Measurements from ENCODE around the gene PDE4D. TPM values are rescaled to one million over a fixed set of nuclear protein-coding genes. Genes with fewer than 3 reads are reported as not detected.

PDE4D gene
- total RNA-seq, 1 donor from 2014 or later, result 50.0 TPM

DNA sequence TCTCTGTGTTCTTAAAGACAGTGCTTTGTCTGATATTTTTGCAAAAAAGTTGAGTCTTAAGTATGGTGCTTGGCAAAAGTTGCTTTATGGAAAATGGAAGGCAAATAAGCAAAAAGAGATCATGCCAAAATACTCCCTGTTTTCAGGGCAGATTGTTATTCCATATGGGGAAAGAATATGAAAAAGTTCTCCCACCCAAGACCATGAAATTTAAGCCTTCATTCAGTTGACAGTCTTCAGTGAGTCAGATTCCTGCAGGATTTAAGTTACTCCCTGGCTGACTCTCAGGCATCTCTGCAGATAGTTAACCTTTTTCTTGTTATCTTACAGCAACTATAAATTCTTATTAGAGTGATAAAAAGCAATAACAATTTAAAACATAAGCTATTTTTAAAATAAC lies 601.6 kb downstream of the PDE4D start:
- Mint-ChIP-seq H3K4me1 (ENCODE audit: unreplicated experiment) (peaks cover 13% of the 10 kb centered on the region), H3K9me3 (peaks cover 7% of the 10 kb centered on the region), H3K36me3 (peaks cover 3% of the 10 kb centered on the region), H3K27ac (no peak overlapping the region), H3K4me3 (no peak overlapping the region), H3K27me3 (no peaks in the 10 kb centered on the region)
- TF ChIP-seq, protein P1, sequence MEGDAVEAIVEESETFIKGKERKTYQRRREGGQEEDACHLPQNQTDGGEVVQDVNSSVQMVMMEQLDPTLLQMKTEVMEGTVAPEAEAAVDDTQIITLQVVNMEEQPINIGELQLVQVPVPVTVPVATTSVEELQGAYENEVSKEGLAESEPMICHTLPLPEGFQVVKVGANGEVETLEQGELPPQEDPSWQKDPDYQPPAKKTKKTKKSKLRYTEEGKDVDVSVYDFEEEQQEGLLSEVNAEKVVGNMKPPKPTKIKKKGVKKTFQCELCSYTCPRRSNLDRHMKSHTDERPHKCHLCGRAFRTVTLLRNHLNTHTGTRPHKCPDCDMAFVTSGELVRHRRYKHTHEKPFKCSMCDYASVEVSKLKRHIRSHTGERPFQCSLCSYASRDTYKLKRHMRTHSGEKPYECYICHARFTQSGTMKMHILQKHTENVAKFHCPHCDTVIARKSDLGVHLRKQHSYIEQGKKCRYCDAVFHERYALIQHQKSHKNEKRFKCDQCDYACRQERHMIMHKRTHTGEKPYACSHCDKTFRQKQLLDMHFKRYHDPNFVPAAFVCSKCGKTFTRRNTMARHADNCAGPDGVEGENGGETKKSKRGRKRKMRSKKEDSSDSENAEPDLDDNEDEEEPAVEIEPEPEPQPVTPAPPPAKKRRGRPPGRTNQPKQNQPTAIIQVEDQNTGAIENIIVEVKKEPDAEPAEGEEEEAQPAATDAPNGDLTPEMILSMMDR (conservative IDR thresholded peaks at IDR 0.05), result no peak
- no peak for DNase-seq (ENCODE audit: extremely low spot score, unreplicated experiment)

DNA sequence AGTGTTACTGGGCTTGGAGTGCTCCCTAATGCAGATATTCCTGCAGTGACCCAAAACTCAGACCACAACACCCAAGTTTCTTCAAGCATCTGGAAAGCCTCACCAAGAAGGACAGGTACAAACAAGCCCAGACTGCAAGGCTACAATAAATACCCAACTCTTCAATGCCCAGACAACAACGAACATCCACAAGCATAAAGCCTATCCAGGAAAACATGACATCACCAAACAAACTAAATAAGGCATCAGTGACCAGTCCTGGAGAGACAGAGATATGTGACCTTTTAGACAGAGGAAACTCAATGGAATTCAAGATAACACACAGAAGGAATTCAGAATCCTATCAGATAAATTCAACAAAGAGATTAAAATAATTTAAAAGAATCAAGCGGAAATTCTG lies 605.6 kb downstream of the PDE4D start:
- peaks cover 4% of the 10 kb centered on the region for H3K4me1 Mint-ChIP-seq (ENCODE audit: unreplicated experiment)
- no peak overlapping the region for H3K27ac Mint-ChIP-seq
- H3K9me3 Mint-ChIP-seq, result peaks cover 7% of the 10 kb centered on the region
- DNase-seq (ENCODE audit: extremely low spot score, unreplicated experiment), result no peak
- no peaks in the 10 kb centered on the region for H3K27me3 Mint-ChIP-seq
- H3K4me3 Mint-ChIP-seq, result no peak overlapping the region
- H3K36me3 Mint-ChIP-seq, result no peaks in the 10 kb centered on the region
- TF ChIP-seq, protein P1 (conservative IDR thresholded peaks at IDR 0.05), result no peak

DNA sequence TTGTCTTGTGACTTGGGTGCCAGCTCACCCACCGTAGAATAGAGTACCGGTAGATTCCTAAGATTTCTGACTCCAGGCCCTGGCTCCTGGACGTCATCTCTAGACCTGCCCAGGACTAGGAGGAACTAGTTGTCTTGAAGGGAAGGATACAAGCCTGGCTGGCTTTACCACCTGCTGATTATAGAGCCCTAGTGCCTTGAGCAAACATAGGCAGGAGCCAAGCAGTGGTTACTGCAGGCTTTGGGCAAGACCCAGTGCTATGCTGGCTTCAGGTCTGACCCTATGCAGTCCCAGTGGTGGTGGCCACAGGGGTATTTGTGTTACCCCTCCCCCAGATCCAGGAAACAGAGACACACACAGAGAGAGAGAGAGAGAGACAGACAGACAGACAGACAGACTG lies 606.2 kb downstream of the PDE4D start:
- no peak overlapping the region for H3K4me3 Mint-ChIP-seq
- TF ChIP-seq, protein P1 (conservative IDR thresholded peaks at IDR 0.05), result no peak
- H3K27ac Mint-ChIP-seq, result no peak overlapping the region
- H3K9me3 Mint-ChIP-seq, result peaks cover 7% of the 10 kb centered on the region
- H3K27me3 Mint-ChIP-seq, result no peaks in the 10 kb centered on the region
- DNase-seq (ENCODE audit: extremely low spot score, unreplicated experiment), result no peak
- H3K36me3 Mint-ChIP-seq, result no peaks in the 10 kb centered on the region
- peaks cover 4% of the 10 kb centered on the region for H3K4me1 Mint-ChIP-seq (ENCODE audit: unreplicated experiment)

DNA sequence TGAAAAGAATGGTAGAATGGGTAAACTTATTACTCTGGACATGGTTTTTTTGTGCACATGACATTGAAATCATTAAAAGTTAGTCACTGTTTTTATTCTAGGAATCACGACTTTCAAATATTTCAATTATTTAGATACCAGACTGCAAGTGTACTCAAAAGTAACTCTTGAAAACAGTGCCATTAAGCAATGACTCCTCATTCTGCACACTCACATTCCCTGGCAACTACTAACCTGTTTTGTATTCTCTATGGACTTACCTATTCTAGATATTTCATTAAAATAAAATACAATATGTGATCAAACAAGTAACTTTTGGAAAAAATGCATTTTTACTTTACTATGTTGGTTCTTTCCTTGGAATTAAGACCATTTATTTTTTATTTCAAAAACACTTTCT lies 607.0 kb downstream of the PDE4D start:
- DNase-seq (ENCODE audit: extremely low spot score, unreplicated experiment), result no peak
- no peak overlapping the region for H3K27ac Mint-ChIP-seq
- peaks cover 3% of the 10 kb centered on the region for H3K36me3 Mint-ChIP-seq
- H3K4me1 Mint-ChIP-seq (ENCODE audit: unreplicated experiment), result peaks cover 4% of the 10 kb centered on the region
- TF ChIP-seq, protein P1 (conservative IDR thresholded peaks at IDR 0.05), result no peak
- peaks cover 7% of the 10 kb centered on the region for H3K9me3 Mint-ChIP-seq
- H3K27me3 Mint-ChIP-seq, result no peaks in the 10 kb centered on the region
- H3K4me3 Mint-ChIP-seq, result no peak overlapping the region

DNA sequence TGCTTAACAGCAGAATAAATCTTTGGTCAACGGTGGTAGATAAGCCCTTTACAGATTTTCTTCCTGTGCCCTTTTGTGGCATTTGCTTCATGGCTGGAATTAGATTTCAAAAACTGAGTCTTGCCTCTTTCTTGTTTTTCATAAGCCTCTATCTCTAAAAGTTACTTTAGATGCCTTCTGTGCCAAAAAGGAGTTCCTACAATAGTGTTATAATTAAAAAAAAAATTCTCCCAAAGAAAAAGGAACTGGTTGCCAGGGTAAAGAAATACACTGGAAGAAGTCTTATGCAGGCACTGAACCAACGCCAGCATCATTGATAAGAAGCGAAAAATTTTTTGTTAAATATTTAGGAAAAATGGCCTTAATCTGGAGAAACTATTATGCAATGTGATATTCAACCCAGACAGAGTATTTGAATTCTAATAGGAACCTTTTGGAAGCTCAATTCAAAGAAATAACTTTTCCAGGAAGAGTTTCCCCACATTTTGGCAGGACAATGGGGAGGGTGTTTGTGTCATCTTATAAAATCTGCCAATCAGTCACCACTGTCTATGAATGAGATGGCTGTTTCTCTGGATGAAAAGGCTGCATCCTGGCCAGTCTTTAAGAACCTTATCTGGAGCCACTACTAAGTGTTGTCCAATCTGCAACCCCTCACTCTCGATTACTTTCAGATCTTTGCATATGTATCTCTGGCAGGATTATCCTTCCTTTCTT lies 608.1 kb downstream of the PDE4D start:
- H3K27ac Mint-ChIP-seq, result no peak overlapping the region
- TF ChIP-seq, protein P1 (conservative IDR thresholded peaks at IDR 0.05), result no peak
- peaks cover 4% of the 10 kb centered on the region for H3K36me3 Mint-ChIP-seq
- peaks cover 4% of the 10 kb centered on the region for H3K4me1 Mint-ChIP-seq (ENCODE audit: unreplicated experiment)
- peaks cover 7% of the 10 kb centered on the region for H3K9me3 Mint-ChIP-seq
- no peak overlapping the region for H3K4me3 Mint-ChIP-seq
- H3K27me3 Mint-ChIP-seq, result no peaks in the 10 kb centered on the region
- no peak for DNase-seq (ENCODE audit: extremely low spot score, unreplicated experiment)

Data from type B pancreatic cell (in vitro differentiated cells).